ENCODE data around the gene DIS3L2. TPM values are rescaled to one million over a fixed set of nuclear protein-coding genes. Genes with fewer than 3 reads are reported as not detected.
"Not testable (repeated sequence)": the region's sequence is repeated elsewhere in the genome, so short reads cannot be mapped to it uniquely, and the experiment has no call there.

DIS3L2 gene
- total RNA-seq, 3 donors from 2014 or later (not counting 1 experiment from before 2014, with no cell fraction given), result 56.4 to 63.6 (median 59.4) TPM

DNA sequence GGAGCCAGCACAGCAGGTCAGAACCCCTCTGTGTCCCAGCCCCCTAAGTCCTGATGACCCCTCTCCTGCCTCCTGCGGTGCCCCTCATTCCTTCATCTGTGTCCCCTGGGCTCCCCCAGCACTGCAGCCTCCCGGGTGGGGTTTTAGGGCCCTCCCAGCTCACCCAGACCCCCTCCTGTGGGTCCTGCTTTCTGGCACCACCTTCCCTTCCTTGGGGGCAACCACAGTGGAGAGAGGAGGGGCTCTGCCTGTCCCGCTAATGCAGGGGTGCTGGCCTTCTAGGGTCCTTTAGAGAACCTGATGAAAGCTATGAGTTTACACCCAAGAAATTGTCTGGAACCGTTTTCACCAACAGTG, 374.3 kb downstream of the DIS3L2 start:
- H3K4me3 Mint-ChIP-seq, result no peak overlapping the region
- no peaks in the 10 kb centered on the region for H3K4me1 Mint-ChIP-seq
- H3K27me3 ChIP-seq (ENCODE audit: control insufficient read depth, insufficient read depth, low read length), result no peaks in the 10 kb centered on the region
- no peaks in the 10 kb centered on the region for H3K9me3 ChIP-seq (ENCODE audit: control insufficient read depth, insufficient read depth, low read length)
- 92% methylated on average over 4 of the region's 4 CpGs for WGBS (ENCODE audit: insufficient coverage)
- no peaks in the 10 kb centered on the region for H3K4me1 ChIP-seq (ENCODE audit: control insufficient read depth, insufficient read depth, low read length)
- intact Hi-C loops (cut with micrococcal nuclease), result no loop called here
- no peak overlapping the region for H3K4me3 ChIP-seq (ENCODE audit: low read length)
- ATAC-seq (no peak), DNase-seq (peak in 1 of 2 donors; percentile 14)
- no peak overlapping the region for H3K27ac ChIP-seq (ENCODE audit: low read length)
- TF ChIP-seq, protein P1, sequence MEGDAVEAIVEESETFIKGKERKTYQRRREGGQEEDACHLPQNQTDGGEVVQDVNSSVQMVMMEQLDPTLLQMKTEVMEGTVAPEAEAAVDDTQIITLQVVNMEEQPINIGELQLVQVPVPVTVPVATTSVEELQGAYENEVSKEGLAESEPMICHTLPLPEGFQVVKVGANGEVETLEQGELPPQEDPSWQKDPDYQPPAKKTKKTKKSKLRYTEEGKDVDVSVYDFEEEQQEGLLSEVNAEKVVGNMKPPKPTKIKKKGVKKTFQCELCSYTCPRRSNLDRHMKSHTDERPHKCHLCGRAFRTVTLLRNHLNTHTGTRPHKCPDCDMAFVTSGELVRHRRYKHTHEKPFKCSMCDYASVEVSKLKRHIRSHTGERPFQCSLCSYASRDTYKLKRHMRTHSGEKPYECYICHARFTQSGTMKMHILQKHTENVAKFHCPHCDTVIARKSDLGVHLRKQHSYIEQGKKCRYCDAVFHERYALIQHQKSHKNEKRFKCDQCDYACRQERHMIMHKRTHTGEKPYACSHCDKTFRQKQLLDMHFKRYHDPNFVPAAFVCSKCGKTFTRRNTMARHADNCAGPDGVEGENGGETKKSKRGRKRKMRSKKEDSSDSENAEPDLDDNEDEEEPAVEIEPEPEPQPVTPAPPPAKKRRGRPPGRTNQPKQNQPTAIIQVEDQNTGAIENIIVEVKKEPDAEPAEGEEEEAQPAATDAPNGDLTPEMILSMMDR (IDR thresholded peaks at IDR 0.05), result no peak
- H3K27ac Mint-ChIP-seq, result no peak overlapping the region
- no peaks in the 10 kb centered on the region for H3K9me3 Mint-ChIP-seq
- no peaks in the 10 kb centered on the region for H3K36me3 Mint-ChIP-seq
- peaks cover 5% of the 10 kb centered on the region for H3K36me3 ChIP-seq (ENCODE audit: control insufficient read depth, insufficient read depth, low read length)
- no peaks in the 10 kb centered on the region for H3K27me3 Mint-ChIP-seq (ENCODE audit: low read depth in 2 of 2)

DNA sequence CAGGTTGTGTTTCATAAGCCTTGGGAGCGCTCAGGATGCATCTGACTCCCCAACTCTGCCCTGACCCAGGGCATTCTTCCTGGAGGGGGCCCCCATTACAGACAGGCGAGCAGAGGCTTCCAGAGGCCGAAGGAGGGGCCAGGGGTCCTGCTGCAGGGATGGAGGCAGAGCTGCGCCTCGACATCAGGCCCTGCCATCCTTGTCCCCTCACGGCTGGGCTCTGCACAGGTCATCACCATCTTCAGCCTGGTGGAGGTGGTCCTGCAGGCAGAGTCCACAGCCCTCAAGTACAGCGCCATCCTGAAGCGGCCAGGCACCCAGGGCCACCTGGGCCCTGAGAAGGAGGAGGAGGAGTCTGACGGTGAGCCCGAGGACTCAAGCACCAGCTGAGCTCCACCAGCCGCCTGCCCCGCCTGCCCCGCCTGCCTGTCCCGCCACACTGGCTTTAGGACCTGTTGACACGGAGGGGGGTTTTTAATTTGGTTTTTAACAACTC, 374.8 kb downstream of the DIS3L2 start:
- Histone ChIP-seq H3K4me1 (ENCODE audit: control insufficient read depth, insufficient read depth, low read length) (no peaks in the 10 kb centered on the region), H3K27me3 (ENCODE audit: control insufficient read depth, insufficient read depth, low read length) (no peaks in the 10 kb centered on the region), H3K27ac (ENCODE audit: low read length) (no peak overlapping the region), H3K4me3 (ENCODE audit: low read length) (no peak overlapping the region), H3K36me3 (ENCODE audit: control insufficient read depth, insufficient read depth, low read length) (peaks cover 5% of the 10 kb centered on the region), H3K9me3 (ENCODE audit: control insufficient read depth, insufficient read depth, low read length) (no peaks in the 10 kb centered on the region)
- intact Hi-C loops (cut with micrococcal nuclease), result no loop called here
- 92% methylated on average over 15 of the region's 15 CpGs for WGBS (ENCODE audit: insufficient coverage)
- TF ChIP-seq, protein P1 (IDR thresholded peaks at IDR 0.05), result no peak
- Mint-ChIP-seq H3K9me3 (no peaks in the 10 kb centered on the region), H3K27me3 (ENCODE audit: low read depth in 2 of 2) (no peaks in the 10 kb centered on the region), H3K4me3 (no peak overlapping the region), H3K4me1 (no peaks in the 10 kb centered on the region), H3K27ac (no peak overlapping the region), H3K36me3 (no peaks in the 10 kb centered on the region)
- ATAC-seq (no peak), DNase-seq (no peak)

DNA sequence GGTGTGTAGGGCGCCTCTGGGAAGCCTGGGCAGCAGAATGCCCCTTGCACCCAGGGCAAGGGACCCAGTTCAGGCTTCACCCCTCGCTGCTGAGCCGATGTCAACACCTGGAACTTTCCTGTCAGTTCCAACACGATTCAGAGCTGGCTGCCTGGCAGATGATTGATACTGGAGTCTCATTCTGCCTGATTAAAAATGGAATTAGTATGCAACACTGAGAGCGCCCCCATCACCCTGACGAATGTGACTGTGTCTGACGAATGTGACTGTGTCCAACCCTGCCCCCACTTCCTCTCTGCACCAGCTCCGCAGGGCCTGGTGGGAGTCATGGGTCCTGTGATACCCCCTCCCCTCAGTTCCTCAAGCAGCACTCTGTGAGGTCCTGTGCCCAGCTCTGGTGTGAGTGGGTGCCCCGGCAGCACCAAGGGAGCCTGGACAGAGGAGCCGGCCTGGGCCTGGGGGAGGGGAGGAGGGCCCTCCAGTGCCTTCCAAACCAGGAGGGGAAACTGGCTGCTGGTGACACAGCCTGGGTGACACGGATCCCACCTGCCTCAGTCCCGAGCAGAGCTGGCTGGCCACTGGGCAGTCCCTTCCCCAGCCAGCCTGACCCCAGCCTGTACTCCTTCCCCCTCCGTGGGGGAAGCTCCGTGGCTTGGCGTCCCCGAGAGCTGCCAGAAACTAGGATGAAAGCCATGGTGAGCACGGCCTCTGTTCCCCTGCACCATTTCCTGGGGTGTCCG, 375.6 kb downstream of the DIS3L2 start:
- no peaks in the 10 kb centered on the region for H3K27me3 Mint-ChIP-seq (ENCODE audit: low read depth in 2 of 2)
- intact Hi-C loops (cut with micrococcal nuclease), result no loop called here
- H3K4me3 Mint-ChIP-seq, result no peak overlapping the region
- Histone ChIP-seq H3K9me3 (ENCODE audit: control insufficient read depth, insufficient read depth, low read length) (no peaks in the 10 kb centered on the region), H3K4me1 (ENCODE audit: control insufficient read depth, insufficient read depth, low read length) (no peaks in the 10 kb centered on the region), H3K27me3 (ENCODE audit: control insufficient read depth, insufficient read depth, low read length) (no peaks in the 10 kb centered on the region), H3K4me3 (ENCODE audit: low read length) (no peak overlapping the region), H3K27ac (ENCODE audit: low read length) (no peak overlapping the region), H3K36me3 (ENCODE audit: control insufficient read depth, insufficient read depth, low read length) (peaks cover 5% of the 10 kb centered on the region)
- ATAC-seq, result no peak
- TF ChIP-seq, protein P1 (IDR thresholded peaks at IDR 0.05), result no peak
- no peaks in the 10 kb centered on the region for H3K9me3 Mint-ChIP-seq
- 90% methylated on average over 16 of the region's 18 CpGs for WGBS (ENCODE audit: insufficient coverage)
- H3K27ac Mint-ChIP-seq, result no peak overlapping the region
- H3K4me1 Mint-ChIP-seq, result no peaks in the 10 kb centered on the region
- DNase-seq, result no peak
- H3K36me3 Mint-ChIP-seq, result no peaks in the 10 kb centered on the region

DNA sequence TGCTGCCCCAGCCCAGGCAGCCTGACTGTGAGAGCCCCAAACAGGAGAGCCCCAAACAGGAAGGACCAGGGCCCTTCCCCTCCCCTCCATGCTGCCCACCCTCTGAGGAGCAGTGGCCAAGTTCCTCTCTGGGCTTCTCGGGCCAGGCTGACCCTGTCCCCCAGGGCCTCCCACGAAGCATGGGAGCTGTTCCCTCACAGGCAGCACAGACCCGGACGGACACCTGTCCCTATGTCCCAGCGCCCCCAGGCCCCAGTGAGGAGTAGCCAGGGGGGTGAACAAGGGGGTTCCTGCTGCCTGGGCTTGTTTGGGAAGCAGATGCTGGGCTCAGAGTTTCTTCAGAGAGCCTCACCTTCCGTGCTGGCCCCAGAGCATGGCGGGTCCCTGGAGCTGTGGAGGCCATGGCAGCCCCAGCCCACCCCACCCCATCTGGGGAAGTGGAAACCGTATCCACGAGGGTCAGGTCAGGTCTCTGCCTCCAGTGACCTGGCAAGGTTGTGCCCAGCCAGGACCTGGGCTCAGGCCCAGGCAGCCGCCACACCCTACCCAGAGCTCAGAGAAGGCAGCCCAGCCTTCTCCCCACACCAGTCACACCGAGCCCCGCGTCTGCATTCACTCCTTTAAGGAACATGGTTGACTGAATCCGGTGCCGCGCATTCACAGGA, 376.7 kb downstream of the DIS3L2 start:
- WGBS (ENCODE audit: insufficient coverage), result 87% methylated on average over 10 of the region's 16 CpGs
- intact Hi-C loops (cut with micrococcal nuclease); H3K27ac ChIP-seq (ENCODE audit: low read length); H3K4me1 ChIP-seq (ENCODE audit: control insufficient read depth, insufficient read depth, low read length); H3K36me3 Mint-ChIP-seq; H3K27ac Mint-ChIP-seq; H3K27me3 ChIP-seq (ENCODE audit: control insufficient read depth, insufficient read depth, low read length); H3K9me3 Mint-ChIP-seq; DNase-seq; H3K4me1 Mint-ChIP-seq; H3K4me3 ChIP-seq (ENCODE audit: low read length); H3K36me3 ChIP-seq (ENCODE audit: control insufficient read depth, insufficient read depth, low read length); H3K9me3 ChIP-seq (ENCODE audit: control insufficient read depth, insufficient read depth, low read length); H3K27me3 Mint-ChIP-seq (ENCODE audit: low read depth in 2 of 2); ATAC-seq; H3K4me3 Mint-ChIP-seq: not testable (repeated sequence)
